Measurements from ENCODE around the gene CHL1. TPM values are rescaled to one million over a fixed set of nuclear protein-coding genes. Genes with fewer than 3 reads are reported as not detected.

The CHL1 gene
- total and polyA plus RNA-seq, 2 of the 8 experiments (the other 6 are each of a cell fraction or from before 2014, with no cell fraction given) = 0.05 to 0.99 TPM

- no peaks in the 10 kb centered on the region for H3K79me1 ChIP-seq (ENCODE audit: low read depth, low read length)
- H3K27ac ChIP-seq (ENCODE audit: low read depth, low read length) = no peak overlapping the region
- no peaks in the 10 kb centered on the region for H3K36me3 ChIP-seq (ENCODE audit: control insufficient read depth in 2 of 4, insufficient read depth in 4 of 4, low read length in 3 of 4)
- no peak overlapping the region for H2BK5ac ChIP-seq (ENCODE audit: low read depth, low read length)
- no peaks in the 10 kb centered on the region for H3K9me3 ChIP-seq (ENCODE audit: insufficient read depth in 2 of 2, low read depth in 1 of 2, low read length in 1 of 2)
- no peaks in the 10 kb centered on the region for H4K20me1 ChIP-seq (replicated peaks in 1 of 2; ENCODE audit: control insufficient read depth in 1 of 2, insufficient read depth in 2 of 2, low read length in 2 of 2)
- DNase-seq (ENCODE audit: low read depth in 1 of 2, low spot score in 2 of 2) (no peak), FAIRE-seq (no peak)
- H2BK20ac ChIP-seq (ENCODE audit: low read length) = no peak overlapping the region
- no peak overlapping the region for H3K4me3 ChIP-seq (ENCODE audit: extremely low read depth in 1 of 4, insufficient read depth in 2 of 4, low read depth in 3 of 4, low read length in 4 of 4)
- H4K8ac ChIP-seq (ENCODE audit: extremely low read depth, insufficient read depth, low read length) = no peak overlapping the region
- H3K56ac ChIP-seq (replicated peaks; ENCODE audit: insufficient read length, low read depth, low read length) = no peak overlapping the region
- H4K91ac ChIP-seq (replicated peaks; ENCODE audit: insufficient read length, low read length) = no peak overlapping the region
- no peaks in the 10 kb centered on the region for H3K79me2 ChIP-seq (ENCODE audit: control insufficient read depth in 1 of 2, insufficient read depth in 2 of 2, low read length in 2 of 2)
- H4K5ac ChIP-seq (ENCODE audit: insufficient read length, low read depth, low read length) = no peak overlapping the region
- H3K4me2 ChIP-seq (ENCODE audit: insufficient read depth in 1 of 2, low read depth in 2 of 2, low read length in 2 of 2) = no peak overlapping the region
- no peak overlapping the region for H3K9ac ChIP-seq (replicated peaks in 1 of 4; ENCODE audit: extremely low read depth in 1 of 4, low read depth in 3 of 4, low read length in 3 of 4)
- no peak overlapping the region for H2BK15ac ChIP-seq (ENCODE audit: low read length)
- no peak for TF ChIP-seq MAFK (IDR thresholded peaks at IDR 0.05; ENCODE audit: low read depth, low read length)
- ChIA-PET POLR2A (ENCODE audit: partially characterized antibody) (no interaction called here), CTCF (ENCODE audit: partially characterized antibody) (no interaction called here)
- no peak overlapping the region for H3K14ac ChIP-seq (ENCODE audit: insufficient read length)
- H3K27me3 ChIP-seq (replicated peaks in 1 of 4; ENCODE audit: control insufficient read depth in 3 of 4, extremely low read depth in 1 of 4, insufficient read depth in 3 of 4, low read length in 3 of 4) = no peaks in the 10 kb centered on the region
- H3K23me2 ChIP-seq (ENCODE audit: low read depth, low read length) = no peaks in the 10 kb centered on the region
- no peak overlapping the region for H2BK12ac ChIP-seq (ENCODE audit: low read depth, low read length)
- H3K23ac ChIP-seq (ENCODE audit: insufficient read length) = no peak overlapping the region
- no peaks in the 10 kb centered on the region for H3K4me1 ChIP-seq (replicated peaks in 1 of 4; ENCODE audit: control insufficient read depth in 3 of 4, insufficient read depth in 4 of 4, low read length in 3 of 4)
- no peak overlapping the region for H2BK120ac ChIP-seq (replicated peaks; ENCODE audit: low read depth, low read length)
- WGBS, 2 experiments (ENCODE audit: extremely low coverage in 1 of 2, insufficient coverage in 1 of 2, insufficient read length in 1 of 2, insufficient replicate concordance in 2 of 2, low coverage in 1 of 2, low lambda C conversion rate in 2 of 2, missing lambda C conversion rate in 1 of 2) = 77% methylated on average over 1 of the region's 1 CpG; no CpG with 5 or more reads in 1 of the 2 experiments
- H2AFZ ChIP-seq (ENCODE audit: low read length) = 0 out of 2 replicates have a peak overlapping the region, but pooled peaks have one; percentile 51
- H3K4ac ChIP-seq (replicated peaks; ENCODE audit: insufficient read length, low read depth, low read length) = no peak overlapping the region
- H3K18ac ChIP-seq (ENCODE audit: extremely low read depth, low read length) = no peak overlapping the region
- no peak overlapping the region for H2AK5ac ChIP-seq (ENCODE audit: low read depth, low read length)
These were observed 22.7 kb upstream of the CHL1 start for GRCh38 chr3:173886-174285.
